ENCODE results near the gene POLR1G.

GRCh38 chr19:45363861-45364459 is 42.5 kb upstream of the POLR1G start:
- TF ChIP-seq, protein P1, sequence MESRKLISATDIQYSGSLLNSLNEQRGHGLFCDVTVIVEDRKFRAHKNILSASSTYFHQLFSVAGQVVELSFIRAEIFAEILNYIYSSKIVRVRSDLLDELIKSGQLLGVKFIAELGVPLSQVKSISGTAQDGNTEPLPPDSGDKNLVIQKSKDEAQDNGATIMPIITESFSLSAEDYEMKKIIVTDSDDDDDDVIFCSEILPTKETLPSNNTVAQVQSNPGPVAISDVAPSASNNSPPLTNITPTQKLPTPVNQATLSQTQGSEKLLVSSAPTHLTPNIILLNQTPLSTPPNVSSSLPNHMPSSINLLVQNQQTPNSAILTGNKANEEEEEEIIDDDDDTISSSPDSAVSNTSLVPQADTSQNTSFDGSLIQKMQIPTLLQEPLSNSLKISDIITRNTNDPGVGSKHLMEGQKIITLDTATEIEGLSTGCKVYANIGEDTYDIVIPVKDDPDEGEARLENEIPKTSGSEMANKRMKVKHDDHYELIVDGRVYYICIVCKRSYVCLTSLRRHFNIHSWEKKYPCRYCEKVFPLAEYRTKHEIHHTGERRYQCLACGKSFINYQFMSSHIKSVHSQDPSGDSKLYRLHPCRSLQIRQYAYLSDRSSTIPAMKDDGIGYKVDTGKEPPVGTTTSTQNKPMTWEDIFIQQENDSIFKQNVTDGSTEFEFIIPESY (IDR thresholded peaks at IDR 0.05), result no peak
- TF ChIP-seq, protein P2, sequence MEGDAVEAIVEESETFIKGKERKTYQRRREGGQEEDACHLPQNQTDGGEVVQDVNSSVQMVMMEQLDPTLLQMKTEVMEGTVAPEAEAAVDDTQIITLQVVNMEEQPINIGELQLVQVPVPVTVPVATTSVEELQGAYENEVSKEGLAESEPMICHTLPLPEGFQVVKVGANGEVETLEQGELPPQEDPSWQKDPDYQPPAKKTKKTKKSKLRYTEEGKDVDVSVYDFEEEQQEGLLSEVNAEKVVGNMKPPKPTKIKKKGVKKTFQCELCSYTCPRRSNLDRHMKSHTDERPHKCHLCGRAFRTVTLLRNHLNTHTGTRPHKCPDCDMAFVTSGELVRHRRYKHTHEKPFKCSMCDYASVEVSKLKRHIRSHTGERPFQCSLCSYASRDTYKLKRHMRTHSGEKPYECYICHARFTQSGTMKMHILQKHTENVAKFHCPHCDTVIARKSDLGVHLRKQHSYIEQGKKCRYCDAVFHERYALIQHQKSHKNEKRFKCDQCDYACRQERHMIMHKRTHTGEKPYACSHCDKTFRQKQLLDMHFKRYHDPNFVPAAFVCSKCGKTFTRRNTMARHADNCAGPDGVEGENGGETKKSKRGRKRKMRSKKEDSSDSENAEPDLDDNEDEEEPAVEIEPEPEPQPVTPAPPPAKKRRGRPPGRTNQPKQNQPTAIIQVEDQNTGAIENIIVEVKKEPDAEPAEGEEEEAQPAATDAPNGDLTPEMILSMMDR (IDR thresholded peaks at IDR 0.05; ENCODE audit: low read depth, low read length, missing input control), result no peak
- TF ChIP-seq JUND (IDR thresholded peaks at IDR 0.05) (no peak), YY1 (IDR thresholded peaks at IDR 0.05) (no peak), REST (IDR thresholded peaks at IDR 0.05) (no peak), TAF1 (conservative IDR thresholded peaks at IDR 0.05) (no peak), EGR1 (IDR thresholded peaks at IDR 0.05; ENCODE audit: low read depth in 2 of 2) (no peak)
